Measurements from ENCODE around the gene EPHA2.
A peak's percentile ranks its signal among the peaks of the same experiment; 100 is the strongest.
"Not testable (repeated sequence)": the region's sequence is repeated elsewhere in the genome, so short reads cannot be mapped to it uniquely, and the experiment has no call there.

The EPHA2 gene

GRCh38 chr1:16155537-16156410 lies at the start of gene EPHA2:
Gene EPHA2 (minus strand): TSS chr1:16156069. CDS start chr1:16155932, 137 bp downstream.
- no peak for FAIRE-seq

GRCh38 chr1:16205334-16205671 lies 49.4 kb upstream of the EPHA2 start:
- no peak for FAIRE-seq

GRCh38 chr1:16204634-16205333 lies 48.9 kb upstream of the EPHA2 start:
- no peak for FAIRE-seq

DNA sequence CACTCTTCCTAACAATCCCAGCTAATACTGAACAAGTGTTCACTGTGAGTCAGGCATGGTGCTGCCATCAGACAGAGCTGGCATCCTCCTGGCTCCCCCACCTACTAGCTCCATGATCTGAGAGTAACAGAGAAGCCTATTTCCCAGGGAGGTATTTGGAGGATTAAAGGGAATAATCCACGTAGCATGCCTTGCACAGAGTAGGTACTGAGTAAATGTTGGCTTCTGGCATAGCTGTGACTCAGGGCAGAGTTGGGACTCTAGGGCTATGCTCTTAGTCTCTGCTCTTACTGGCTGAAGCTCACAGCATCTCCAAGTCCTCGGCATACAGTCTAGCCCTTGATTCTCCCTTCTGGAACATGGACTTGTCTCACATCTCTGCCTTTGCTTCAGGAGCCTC lies 48.3 kb upstream of the EPHA2 start:
- FAIRE-seq = no peak

GRCh38 chr1:16203550-16203949 lies 47.7 kb upstream of the EPHA2 start:
- no peak for FAIRE-seq

DNA sequence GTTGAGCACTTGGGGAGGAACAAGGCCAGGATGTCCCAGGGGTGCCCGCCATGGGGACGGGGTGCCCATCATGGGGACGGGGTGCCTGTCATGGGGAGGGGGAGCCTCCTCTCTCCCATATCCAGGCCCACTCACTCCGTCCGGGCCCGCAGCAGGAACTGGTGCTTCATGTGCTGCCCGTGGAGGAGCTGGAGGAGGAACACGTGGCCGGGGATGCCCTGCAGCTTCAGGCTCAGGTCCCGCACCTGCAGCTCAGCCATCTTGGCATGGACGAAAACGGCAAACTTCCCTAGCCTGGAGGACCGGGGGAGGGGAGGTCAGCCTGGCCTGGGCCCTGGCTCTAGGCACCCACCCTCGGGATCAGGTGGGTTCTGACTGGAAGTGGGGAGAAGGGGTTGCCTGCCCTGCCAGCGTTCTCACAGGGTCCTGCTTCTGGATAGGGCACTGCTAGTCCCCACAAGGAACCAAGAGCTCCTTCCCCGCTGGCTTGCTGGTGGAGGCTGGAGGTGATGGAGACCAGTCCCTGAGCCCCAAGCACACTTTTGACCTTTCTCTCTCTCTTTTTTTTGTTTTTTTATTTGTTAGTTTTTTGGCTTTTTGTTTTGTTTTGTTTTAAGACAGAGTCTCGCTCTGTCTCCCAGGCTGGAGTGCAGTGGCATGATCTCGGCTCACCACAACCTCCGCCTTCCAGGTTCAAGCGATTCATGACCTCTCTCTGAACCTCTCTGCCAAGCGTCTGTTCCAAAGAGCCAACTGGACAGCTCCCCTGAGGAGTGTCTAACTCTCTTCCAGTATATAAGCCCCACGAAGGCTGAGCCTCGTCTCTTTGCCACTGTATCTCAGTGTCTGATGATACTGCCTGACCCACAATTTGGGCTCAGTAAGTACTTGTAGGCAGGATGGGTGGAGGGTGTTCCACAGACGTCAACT lies 46.7 kb upstream of the EPHA2 start:
- FAIRE-seq = no peak

DNA sequence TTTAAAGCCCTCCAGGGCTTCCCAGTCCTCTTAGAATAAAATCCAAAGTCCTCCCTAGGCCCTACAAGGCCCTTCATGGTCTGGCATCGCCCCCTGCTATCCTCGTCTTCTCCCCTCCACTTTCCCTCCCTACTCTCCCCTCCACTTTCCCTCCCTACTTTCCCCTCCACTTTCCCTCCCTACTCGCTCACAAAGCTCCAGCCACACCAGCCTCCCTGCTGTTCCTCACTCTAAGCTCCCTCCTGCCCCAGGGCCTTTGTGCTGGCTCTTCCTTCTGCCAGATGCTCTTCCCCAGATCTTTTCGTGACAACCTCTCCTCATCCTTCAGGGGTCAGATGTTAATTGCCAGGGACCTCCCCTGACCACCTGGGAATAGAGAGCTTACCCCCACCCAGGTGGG lies 43.8 kb upstream of the EPHA2 start:
- no peak for FAIRE-seq

DNA sequence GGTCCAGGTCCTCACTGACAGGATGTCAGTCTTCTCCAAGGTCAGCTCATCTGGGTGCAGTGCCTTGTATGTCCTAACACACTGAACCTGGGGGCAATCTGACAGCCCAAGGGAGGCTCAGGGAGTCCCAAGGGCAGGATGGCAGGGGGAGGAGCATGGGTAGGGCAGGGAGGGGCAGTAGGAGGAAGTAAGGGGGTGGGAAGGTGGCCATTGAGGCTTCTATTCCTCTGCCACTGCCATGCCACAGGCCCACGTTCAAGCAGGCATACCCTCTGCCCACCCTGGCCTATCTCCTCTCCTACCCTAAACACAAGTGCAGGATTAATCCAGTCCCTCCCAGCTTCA lies 43.3 kb upstream of the EPHA2 start:
- FAIRE-seq = no peak

DNA sequence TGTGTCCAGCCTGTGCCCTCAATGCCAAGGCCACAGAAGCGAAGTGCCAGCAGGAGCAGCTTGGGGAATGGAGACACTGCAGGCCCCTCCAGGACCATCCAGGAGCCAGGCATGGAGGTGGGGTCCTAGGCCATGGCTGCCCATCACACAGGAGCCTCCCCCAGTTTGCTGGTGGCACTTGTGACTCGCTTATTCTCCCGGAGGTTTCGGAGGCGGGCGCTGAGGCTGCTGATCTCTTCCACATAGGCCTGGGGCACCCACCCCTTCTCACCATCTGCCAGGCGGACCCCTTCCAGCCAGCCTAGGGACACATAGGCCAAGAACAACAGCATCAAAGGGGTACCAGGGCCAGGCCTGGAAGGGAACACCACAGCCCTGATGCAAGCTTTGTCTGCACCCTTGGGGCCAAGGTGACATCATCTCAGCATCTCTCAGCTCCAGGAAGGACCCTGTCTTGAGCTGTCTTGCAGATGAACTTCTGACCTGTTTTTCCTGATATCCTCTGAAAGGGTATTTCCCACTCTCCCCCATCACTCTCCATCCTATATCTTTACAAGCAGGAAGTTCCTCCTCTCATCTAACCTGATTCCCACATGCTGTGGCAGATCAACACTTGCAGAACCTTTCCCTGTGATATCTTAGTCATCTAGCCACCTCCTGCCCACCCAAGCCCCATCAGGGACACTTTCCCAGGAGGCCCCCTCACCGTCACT lies 42.7 kb upstream of the EPHA2 start:
- no peak for FAIRE-seq

GRCh38 chr1:16196874-16197273 lies 41.0 kb upstream of the EPHA2 start:
- FAIRE-seq = no peak

- not testable (repeated sequence) for FAIRE-seq
These were observed 40.3 kb upstream of the EPHA2 start for GRCh38 chr1:16196139-16196538.

- no peak for FAIRE-seq
These were observed 39.6 kb upstream of the EPHA2 start for GRCh38 chr1:16195518-16195905.

DNA sequence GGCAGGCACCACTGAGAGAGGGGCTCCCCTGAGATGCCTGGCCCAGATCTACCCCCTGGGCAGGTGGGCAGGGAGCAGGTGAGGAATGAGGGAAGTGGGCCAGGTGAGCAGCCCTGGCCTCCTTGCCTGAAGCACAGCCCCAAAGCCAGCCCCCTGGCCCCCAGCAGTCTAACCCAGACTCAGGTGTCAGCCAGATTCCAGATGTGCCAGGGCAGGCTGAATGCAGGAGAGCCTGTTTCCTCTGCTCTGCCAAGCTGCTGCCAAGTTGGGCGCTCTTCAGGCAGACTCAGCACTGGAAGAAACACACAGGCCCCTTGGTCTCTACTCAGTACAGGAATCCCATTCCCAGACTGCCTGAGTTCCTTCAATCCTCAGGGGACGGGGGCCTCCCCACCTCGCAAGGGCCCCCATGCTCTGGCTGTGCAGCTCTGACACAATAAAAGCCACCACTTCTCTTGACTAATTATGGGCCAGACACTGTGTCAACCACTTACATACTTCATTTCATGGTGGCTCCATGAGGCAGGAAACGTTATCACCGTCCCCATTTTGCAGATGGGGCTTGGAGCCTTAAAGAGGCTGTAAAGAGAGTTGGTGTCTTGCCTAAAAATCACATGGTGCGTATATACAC lies 36.2 kb upstream of the EPHA2 start:
- FAIRE-seq = no peak

DNA sequence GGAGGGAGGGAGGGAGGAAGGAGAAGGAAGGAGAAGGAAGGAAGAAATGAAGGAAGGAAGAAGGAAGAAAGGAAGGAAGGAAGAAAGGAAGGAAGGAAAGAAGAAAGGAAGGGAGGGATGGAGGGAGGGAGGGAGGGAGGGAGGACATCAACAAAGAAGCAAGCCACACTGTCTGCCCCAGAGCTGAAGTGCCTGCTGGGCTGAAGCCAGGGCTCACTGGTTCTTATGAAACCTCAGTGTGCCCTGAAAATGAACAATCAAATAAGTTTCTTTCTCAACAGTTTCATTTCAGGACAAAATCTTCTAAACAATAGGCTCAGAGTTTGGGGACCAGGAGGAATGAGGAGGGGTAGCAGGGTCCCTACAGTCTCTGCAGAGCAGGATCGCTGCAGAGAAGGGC lies 35.4 kb upstream of the EPHA2 start:
- FAIRE-seq = no peak

DNA sequence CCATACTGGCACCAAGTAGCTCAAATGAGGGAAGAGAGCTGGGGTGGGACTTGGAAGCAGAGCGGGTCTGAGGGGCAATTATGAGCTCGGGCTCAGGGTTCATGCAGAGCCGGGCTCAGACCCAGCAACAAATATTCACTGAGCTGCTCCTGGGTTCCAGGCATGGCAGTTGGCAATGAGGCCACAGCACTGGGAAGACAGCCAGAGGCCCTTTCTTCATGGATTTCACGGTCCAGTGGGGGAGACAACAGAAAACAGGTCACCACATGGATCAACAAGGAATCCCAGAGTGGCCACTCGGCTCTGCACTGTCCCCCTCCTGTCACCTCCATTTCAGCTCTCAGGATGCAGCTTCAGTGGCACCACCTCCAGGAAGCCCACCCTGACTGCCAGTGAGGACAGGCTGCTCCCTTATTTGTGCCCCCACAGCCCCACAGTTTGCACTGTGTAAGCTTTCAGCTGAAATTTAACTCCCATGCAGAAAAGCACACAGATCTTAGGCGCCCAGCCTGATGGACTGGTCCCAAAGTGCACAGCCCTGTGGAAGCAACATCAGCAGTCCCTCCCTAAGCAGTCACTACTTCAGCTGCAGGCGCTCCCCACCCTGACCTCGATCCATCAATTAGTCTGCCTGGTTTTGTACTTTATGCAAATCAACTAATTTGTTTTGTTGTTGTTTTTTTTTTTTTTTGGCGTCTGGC lies 34.2 kb upstream of the EPHA2 start:
- no peak for FAIRE-seq

GRCh38 chr1:16189003-16189402 lies 33.1 kb upstream of the EPHA2 start:
- FAIRE-seq = no peak

- peak; percentile 49 for FAIRE-seq
These were observed 32.0 kb upstream of the EPHA2 start for GRCh38 chr1:16187748-16188401.

DNA sequence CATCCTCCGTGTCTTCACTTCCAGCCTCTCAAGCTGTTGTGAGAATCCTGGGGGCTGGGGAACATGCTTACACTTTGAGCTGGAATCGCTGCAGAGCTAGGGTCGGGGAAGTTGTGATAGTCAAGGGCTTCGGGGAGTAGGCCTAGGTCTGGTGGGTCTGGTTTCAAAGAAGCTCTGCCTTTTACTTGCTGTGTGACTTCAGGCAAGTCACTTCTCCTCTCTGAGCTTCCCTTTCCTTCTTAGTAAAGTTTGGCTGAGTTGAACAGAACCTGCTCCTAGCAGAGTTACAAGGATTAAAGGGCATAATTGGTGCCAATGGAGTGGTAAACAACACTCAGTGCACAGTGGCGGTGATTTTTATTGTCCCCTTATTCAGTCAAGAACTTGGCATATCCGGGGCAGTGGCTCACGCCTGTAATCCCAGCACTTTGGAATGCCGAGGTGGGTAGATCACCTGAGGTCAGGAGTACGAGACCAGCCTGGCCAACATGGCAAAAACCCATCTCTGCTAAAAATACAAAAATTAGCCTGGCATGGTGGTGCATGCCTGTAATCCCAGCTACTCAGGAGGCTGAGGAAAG lies 30.9 kb upstream of the EPHA2 start:
- no peak for FAIRE-seq

DNA sequence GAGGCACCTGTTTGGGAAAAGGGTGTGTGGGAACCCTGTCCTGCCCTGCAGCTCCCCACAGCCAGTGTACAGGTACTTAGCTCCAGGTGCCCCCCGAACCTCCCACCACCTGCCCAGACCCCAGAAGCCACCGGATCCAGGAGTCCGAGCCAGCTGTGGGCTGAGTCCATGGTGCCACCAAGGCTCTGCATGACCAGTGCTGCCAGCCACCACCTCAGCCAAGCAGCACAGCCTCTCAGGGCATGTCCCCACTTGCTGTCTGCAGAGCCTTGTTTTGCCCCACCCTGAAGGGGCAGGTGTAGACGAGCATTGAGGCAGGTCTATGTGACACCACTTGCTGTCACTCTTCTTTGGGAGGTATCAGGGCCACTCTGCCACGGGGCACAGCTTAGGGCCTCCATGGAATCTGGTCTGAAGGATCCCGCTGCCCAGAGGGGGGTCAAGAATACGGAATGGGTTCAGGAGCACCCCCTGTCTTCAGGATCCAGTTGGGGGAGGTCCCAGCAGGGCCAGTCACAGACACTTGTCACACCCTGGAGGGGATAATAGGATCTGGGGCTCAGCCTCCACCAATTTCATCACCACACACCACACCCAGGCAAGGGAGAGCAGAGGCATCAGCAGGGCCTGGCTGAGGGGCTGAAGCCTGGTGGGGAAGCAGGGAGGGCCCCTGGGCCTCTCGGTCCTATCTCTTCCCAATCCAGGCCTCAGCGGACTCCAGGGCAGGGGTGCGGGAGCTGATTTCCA lies 28.9 kb upstream of the EPHA2 start:
- FAIRE-seq = no peak
